HFFc6 (cell line): ENCODE measurements around the gene CHMP1B. TPM values are rescaled to one million over a fixed set of nuclear protein-coding genes. Genes with fewer than 3 reads are reported as not detected.
"Not testable (repeated sequence)": the region's sequence is repeated elsewhere in the genome, so short reads cannot be mapped to it uniquely, and the experiment has no call there.

Experiments
- DNase-seq: peaks from one replicate; pipeline ENCODE4 v3.0.0-alpha.2; 2018
- H3K27ac Mint-ChIP-seq: 2 replicates; pipeline ENCODE4 v1.8.0; 2020; ENCODE audit warnings: mild to moderate bottlenecking, mixed read lengths
- H3K27me3 Mint-ChIP-seq: 2 replicates; pipeline ENCODE4 v1.8.0; 2021; ENCODE audit warnings: mild to moderate bottlenecking, moderate library complexity, mixed read lengths; ENCODE audit not compliant: insufficient read depth
- H3K36me3 Mint-ChIP-seq: 2 replicates; pipeline ENCODE4 v1.8.0; 2021; ENCODE audit warnings: low read depth, mixed read lengths
- H3K4me1 Mint-ChIP-seq: 2 replicates; pipeline ENCODE4 v1.8.0; 2020; ENCODE audit warnings: low read depth, mixed read lengths
- H3K4me3 Mint-ChIP-seq: 2 replicates; pipeline ENCODE4 v1.8.0; 2020; ENCODE audit warnings: mild to moderate bottlenecking, moderate library complexity, mixed read lengths
- H3K9me3 Mint-ChIP-seq: 2 replicates; pipeline ENCODE4 v1.8.0; 2020; ENCODE audit warnings: mild to moderate bottlenecking, mixed read lengths
- CTCF ChIP-seq: fragments of 200-600 bp; sonication (generic); IDR thresholded peaks from 2 replicates; pipeline ENCODE4 v1.5.0; 2021; ENCODE audit warnings: antibody characterized with exemption, mild to moderate bottlenecking
- total RNA-seq, 6 experiments: library from RNA; stranded (reverse); fragmentation: NEBNext Ultra II Directional; extraction: Animal tissue kit (Norgen Biotek cat#: 25700); gene quantifications; 2 replicates in 1 of 6; 3 replicates in 5 of 6; pipeline ENCODE4 v1.2.3, GENCODE V29; 2021

Gene CHMP1B
- total RNA-seq, 6 experiments from 2014 or later = 30.9 to 33.7 (median 32.5) TPM

DNA sequence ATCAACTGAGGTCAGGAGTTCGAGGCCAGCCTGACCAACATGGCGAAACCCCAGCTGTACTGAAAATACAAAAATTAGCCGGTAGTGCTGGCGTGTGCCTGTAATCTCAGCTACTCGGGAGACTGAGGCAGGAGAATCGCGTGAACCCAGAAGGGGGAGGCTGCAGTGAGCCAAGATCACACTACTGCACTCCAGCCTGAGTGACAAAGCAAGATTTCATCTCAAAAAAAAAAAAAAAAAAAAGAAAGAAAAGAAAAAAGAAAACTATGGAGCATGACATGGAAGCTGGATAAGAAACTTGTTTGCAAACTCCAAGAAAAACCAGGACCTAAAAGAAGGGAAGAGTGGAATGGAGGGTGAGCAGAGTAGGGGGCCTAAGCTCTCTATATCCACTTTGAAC is 1.9 kb upstream of the CHMP1B start:
- H3K4me1 Mint-ChIP-seq = peaks cover 39% of the 10 kb centered on the region
- H3K27me3 Mint-ChIP-seq = peaks cover 8% of the 10 kb centered on the region
- peak overlapping the region; percentile 100 for H3K4me3 Mint-ChIP-seq
- H3K9me3 Mint-ChIP-seq = no peaks in the 10 kb centered on the region
- H3K27ac Mint-ChIP-seq = peak overlapping the region; percentile 100
- TF ChIP-seq CTCF = no peak
- H3K36me3 Mint-ChIP-seq = peaks cover 7% of the 10 kb centered on the region
- no peak for DNase-seq

DNA sequence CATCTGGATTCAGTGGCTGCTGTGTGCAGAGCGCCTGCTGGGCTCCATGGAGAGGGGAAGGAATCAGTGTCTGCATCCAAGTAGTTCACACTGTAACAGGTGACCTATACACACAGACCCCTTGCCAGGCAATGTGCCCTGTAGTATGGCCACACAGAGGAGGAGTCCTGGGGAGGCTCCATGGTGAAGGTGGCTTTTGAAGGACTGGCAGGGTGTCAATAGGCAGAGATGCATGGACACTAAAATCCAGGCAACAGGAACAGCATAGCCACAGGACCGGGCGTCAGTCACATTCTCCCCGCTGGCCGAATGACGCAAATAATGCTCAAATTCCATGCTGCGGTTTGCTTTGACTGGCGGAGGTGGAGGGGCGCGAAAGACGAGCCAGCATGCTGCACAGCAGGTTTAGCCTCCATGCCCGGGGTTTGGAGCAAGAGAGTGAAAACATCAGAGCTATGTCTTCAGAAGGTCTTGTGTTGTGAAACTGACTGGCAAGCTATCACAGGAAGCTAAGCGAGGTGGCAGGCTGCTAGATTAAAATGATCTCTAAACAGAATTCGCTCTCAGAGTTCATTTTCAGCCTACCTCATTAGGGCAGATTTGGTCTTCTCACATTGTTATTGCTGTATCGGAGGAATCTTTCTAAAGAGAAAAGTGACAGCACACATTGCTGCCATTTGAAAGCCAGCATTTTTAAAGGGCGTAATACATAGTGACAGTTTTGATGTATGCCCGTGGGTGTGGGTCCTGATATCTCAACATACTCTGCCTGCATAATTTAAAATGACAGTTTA is 1.2 kb upstream of the CHMP1B start:
- Mint-ChIP-seq H3K9me3 (no peaks in the 10 kb centered on the region), H3K27ac (peak overlapping the region; percentile 100), H3K4me3 (peak overlapping the region; percentile 100), H3K36me3 (peaks cover 7% of the 10 kb centered on the region), H3K4me1 (peaks cover 39% of the 10 kb centered on the region), H3K27me3 (peaks cover 8% of the 10 kb centered on the region)
- TF ChIP-seq CTCF = no peak
- DNase-seq = peak; percentile 88

DNA sequence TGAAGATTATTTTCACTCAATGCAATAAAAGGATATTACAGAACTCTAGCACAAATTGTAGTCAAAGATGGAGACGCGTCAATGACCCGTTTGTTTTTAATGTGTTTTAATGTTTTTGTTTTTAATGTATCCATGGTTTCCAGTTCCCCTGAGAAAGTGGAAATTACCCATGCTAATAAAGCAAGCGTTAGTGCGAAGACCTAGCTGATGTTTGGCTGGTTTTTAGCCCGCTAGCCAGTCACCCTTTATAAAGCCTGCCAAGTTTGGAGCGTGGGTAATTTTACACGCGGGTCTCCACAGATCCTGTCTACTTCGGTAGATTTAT is 430 bp upstream of the CHMP1B start:
- TF ChIP-seq CTCF = no peak
- Mint-ChIP-seq H3K4me1 (peaks cover 39% of the 10 kb centered on the region), H3K27ac (peak overlapping the region; percentile 100), H3K36me3 (peaks cover 7% of the 10 kb centered on the region), H3K9me3 (no peaks in the 10 kb centered on the region), H3K4me3 (peak overlapping the region; percentile 100), H3K27me3 (peaks cover 8% of the 10 kb centered on the region)
- peak; percentile 83 for DNase-seq

- H3K4me3 Mint-ChIP-seq = peak overlapping the region; percentile 100
- peak; percentile 5 for DNase-seq
- TF ChIP-seq CTCF = no peak
- H3K36me3 Mint-ChIP-seq = peaks cover 7% of the 10 kb centered on the region
- H3K9me3 Mint-ChIP-seq = no peaks in the 10 kb centered on the region
- H3K4me1 Mint-ChIP-seq = peaks cover 49% of the 10 kb centered on the region
- H3K27me3 Mint-ChIP-seq = peaks cover 8% of the 10 kb centered on the region
- H3K27ac Mint-ChIP-seq = peak overlapping the region; percentile 100
These were observed 659 bp downstream of the CHMP1B start for GRCh38 chr18:11851806-11852337.

DNA sequence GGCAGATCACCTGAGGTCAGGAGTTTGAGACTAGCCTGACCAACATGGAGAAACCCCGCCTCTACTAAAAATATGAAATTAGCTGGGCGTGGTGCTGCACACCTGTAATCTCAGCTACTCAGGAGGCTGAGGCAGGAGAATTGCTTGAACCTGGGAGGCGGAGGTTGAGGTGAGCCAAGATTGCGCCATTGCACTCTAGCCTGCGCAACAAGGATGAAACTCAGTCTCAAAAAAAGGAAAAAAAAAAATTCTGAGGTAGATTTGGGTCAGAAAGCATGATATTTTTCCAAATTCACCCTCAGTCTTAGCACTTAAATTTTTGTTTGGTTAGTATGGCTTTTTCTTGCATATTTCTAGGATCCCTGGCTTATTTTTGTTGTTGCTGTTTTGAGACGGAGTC is 3.3 kb downstream of the CHMP1B start:
- not testable (repeated sequence) for DNase-seq, H3K4me3 Mint-ChIP-seq, H3K9me3 Mint-ChIP-seq, H3K36me3 Mint-ChIP-seq, H3K27ac Mint-ChIP-seq
- H3K4me1 Mint-ChIP-seq = peaks cover 69% of the 10 kb centered on the region
- H3K27me3 Mint-ChIP-seq = peaks cover 11% of the 10 kb centered on the region

DNA sequence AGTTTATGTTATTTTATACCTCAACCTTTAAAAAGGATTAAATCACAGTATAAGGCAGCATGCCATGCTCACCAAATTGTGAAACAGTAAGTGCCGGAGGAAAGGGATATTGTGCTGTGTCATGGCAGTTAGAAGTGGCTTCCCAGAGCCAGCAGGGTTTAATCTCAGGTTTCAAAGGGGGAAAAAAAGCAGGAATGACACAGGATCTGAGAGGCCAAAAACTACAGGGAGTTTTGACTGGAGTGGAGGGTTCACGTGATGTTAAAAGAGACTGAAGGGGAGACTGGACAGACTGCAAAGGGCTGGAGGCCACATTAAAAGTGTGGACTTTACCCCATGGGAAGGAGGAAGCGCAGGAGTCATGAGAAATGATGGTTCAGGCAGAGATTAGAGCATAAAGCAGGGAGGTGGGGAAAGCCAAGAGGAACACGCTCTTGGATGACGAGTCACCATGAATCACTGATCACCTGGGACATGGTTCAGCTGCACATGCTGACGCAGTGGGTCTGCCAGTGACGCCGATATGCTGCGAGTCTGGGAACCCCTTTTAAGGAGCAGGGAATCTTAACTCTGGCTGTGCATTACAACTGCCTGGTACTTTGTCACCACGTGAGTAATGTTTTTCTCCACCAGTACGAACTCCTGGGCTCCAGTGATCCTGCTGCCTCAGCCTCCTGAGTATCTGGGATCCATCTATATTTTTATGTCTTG is 6.1 kb downstream of the CHMP1B start:
- H3K4me1 Mint-ChIP-seq = peaks cover 73% of the 10 kb centered on the region
- no peaks in the 10 kb centered on the region for H3K9me3 Mint-ChIP-seq
- peak overlapping the region; percentile 85 for H3K4me3 Mint-ChIP-seq
- peak; percentile 99 for DNase-seq
- peaks cover 4% of the 10 kb centered on the region for H3K27me3 Mint-ChIP-seq
- H3K36me3 Mint-ChIP-seq = no peaks in the 10 kb centered on the region
- TF ChIP-seq CTCF = no peak
- H3K27ac Mint-ChIP-seq = peak overlapping the region; percentile 100
